HEK293T (cell line): ENCODE results near the gene HOXB6.

Source experiments
- CTCF ChIA-PET: fragments of 350-600 bp; formaldehyde crosslinking; extraction: SDS; loops from one replicate; lab custom pipeline; 2021; ENCODE audit warnings: antibody characterized with exemption, inconsistent platforms; lab: Yijun Ruan, JAX
- POLR2A ChIA-PET: fragments of 350-600 bp; formaldehyde crosslinking; extraction: SDS; loops from one replicate; lab custom pipeline; 2020; ENCODE audit warnings: antibody characterized with exemption, inconsistent platforms; lab: Yijun Ruan, JAX
- DNase-seq: peaks from one replicate; pipeline ENCODE4 v3.0.0; 2012; ENCODE audit warnings: mixed read lengths; ENCODE audit errors: extremely low spot score
- ARNT ChIP-seq: fragments of 450-650 bp; IDR thresholded peaks from 2 replicates; pipeline ENCODE4 v1.6.1; 2017; ENCODE audit warnings: mild to moderate bottlenecking
- BHLHE40 ChIP-seq: fragments of 450-650 bp; IDR thresholded peaks from 2 replicates; pipeline ENCODE4 v1.6.1; 2016; ENCODE audit warnings: mild to moderate bottlenecking, moderate library complexity, borderline replicate concordance
- CTBP1 ChIP-seq: fragments of 450-650 bp; IDR thresholded peaks from 2 replicates; pipeline ENCODE4 v1.6.1; 2016; ENCODE audit warnings: borderline replicate concordance
- ELF4 ChIP-seq: fragments of 450-650 bp; IDR thresholded peaks from 2 replicates; pipeline ENCODE4 v1.6.1; 2017; ENCODE audit warnings: antibody characterized with exemption
- FOXA1 ChIP-seq: fragments of 450-650 bp; IDR thresholded peaks from 2 replicates; pipeline ENCODE4 v1.6.1; 2016; ENCODE audit warnings: mild to moderate bottlenecking
- FOXK2 ChIP-seq: fragments of 450-650 bp; IDR thresholded peaks from 2 replicates; pipeline ENCODE4 v1.6.1; 2016; ENCODE audit warnings: mild to moderate bottlenecking
- FOXM1 ChIP-seq: fragments of 450-650 bp; IDR thresholded peaks from 2 replicates; pipeline ENCODE4 v1.6.1; 2017; ENCODE audit warnings: mild to moderate bottlenecking, borderline replicate concordance
- HDGF ChIP-seq: fragments of 450-650 bp; IDR thresholded peaks from 2 replicates; pipeline ENCODE4 v1.6.1; 2017; ENCODE audit warnings: antibody characterized with exemption, borderline replicate concordance
- L3MBTL2 ChIP-seq: fragments of 450-650 bp; conservative IDR thresholded peaks from 2 replicates; pipeline ENCODE4 v1.6.1; 2016; ENCODE audit warnings: mild to moderate bottlenecking
- LEF1 ChIP-seq: fragments of 450-650 bp; IDR thresholded peaks from 2 replicates; pipeline ENCODE4 v1.6.1; 2017; ENCODE audit warnings: mild to moderate bottlenecking, borderline replicate concordance
- NFRKB ChIP-seq: fragments of 450-650 bp; IDR thresholded peaks from 2 replicates; pipeline ENCODE4 v1.6.1; 2016; ENCODE audit warnings: mild to moderate bottlenecking, moderate library complexity
- SP1 ChIP-seq: fragments of 450-650 bp; IDR thresholded peaks from 2 replicates; pipeline ENCODE4 v1.6.1; 2017
- SUZ12 ChIP-seq: fragments of 450-650 bp; IDR thresholded peaks from 2 replicates; pipeline ENCODE4 v1.6.1; 2016; ENCODE audit warnings: mild to moderate bottlenecking
- TARDBP ChIP-seq: fragments of 450-650 bp; IDR thresholded peaks from 2 replicates; pipeline ENCODE4 v1.6.1; 2016
- ZNF384 ChIP-seq: fragments of 450-650 bp; IDR thresholded peaks from 2 replicates; pipeline ENCODE4 v1.6.1; 2016
- TF ChIP-seq, protein P1 (sequence below): fragments of 450-650 bp; IDR thresholded peaks from 2 replicates; pipeline ENCODE4 v1.6.1; 2016

HOXB6 gene

GRCh38 chr17:48565925-48566710 is 38.7 kb downstream of the HOXB6 start:
- DNase-seq: no peak
- CTCF ChIA-PET: interaction anchor here (1.8 kb wide), 1 partner anchor 65 kb away, joined by 8 read pairs; no protein-coding TSS in a partner anchor
- POLR2A ChIA-PET: interaction anchor here (1.2 to 3.0 kb wide), 5 partner anchors 9 to 22 kb away, joined by 4 to 12 read pairs (median 5); no protein-coding TSS in a partner anchor

GRCh38 chr17:48565022-48565554 is 39.7 kb downstream of the HOXB6 start:
- ChIA-PET POLR2A (no interaction called here), CTCF (no interaction called here)
- TF ChIP-seq HDGF: no peak
- no peak for TF ChIP-seq SUZ12
- TF ChIP-seq CTBP1: no peak
- no peak for TF ChIP-seq FOXM1
- TF ChIP-seq SP1: no peak
- TF ChIP-seq ELF4: no peak
- TF ChIP-seq ZNF384: no peak
- no peak for TF ChIP-seq TARDBP
- TF ChIP-seq L3MBTL2: no peak
- no peak for TF ChIP-seq BHLHE40
- no peak for TF ChIP-seq LEF1
- no peak for TF ChIP-seq FOXA1
- TF ChIP-seq NFRKB: no peak
- TF ChIP-seq ARNT: no peak
- TF ChIP-seq, protein P1, sequence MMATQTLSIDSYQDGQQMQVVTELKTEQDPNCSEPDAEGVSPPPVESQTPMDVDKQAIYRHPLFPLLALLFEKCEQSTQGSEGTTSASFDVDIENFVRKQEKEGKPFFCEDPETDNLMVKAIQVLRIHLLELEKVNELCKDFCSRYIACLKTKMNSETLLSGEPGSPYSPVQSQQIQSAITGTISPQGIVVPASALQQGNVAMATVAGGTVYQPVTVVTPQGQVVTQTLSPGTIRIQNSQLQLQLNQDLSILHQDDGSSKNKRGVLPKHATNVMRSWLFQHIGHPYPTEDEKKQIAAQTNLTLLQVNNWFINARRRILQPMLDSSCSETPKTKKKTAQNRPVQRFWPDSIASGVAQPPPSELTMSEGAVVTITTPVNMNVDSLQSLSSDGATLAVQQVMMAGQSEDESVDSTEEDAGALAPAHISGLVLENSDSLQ: no peak
- TF ChIP-seq FOXK2: no peak
- no peak for DNase-seq

More at GRCh38 chr17:48565925-48566710, 38.7 kb downstream of the HOXB6 start:
- TF ChIP-seq TARDBP: no peak
- TF ChIP-seq NFRKB: no peak
- no peak for TF ChIP-seq ZNF384
- no peak for TF ChIP-seq ARNT
- TF ChIP-seq FOXA1: no peak
- TF ChIP-seq SUZ12: no peak
- no peak for TF ChIP-seq L3MBTL2
- TF ChIP-seq BHLHE40: no peak
- no peak for TF ChIP-seq SP1
- no peak for TF ChIP-seq HDGF
- TF ChIP-seq FOXK2: no peak
- no peak for TF ChIP-seq FOXM1
- TF ChIP-seq, protein P1: no peak
- TF ChIP-seq CTBP1: no peak
- TF ChIP-seq ELF4: no peak
- no peak for TF ChIP-seq LEF1

- ChIA-PET CTCF (no interaction called here), POLR2A (no interaction called here)
- no peak for TF ChIP-seq BHLHE40
- TF ChIP-seq FOXA1: no peak
- no peak for TF ChIP-seq ARNT
- TF ChIP-seq SUZ12: no peak
- no peak for TF ChIP-seq HDGF
- TF ChIP-seq L3MBTL2: no peak
- no peak for TF ChIP-seq CTBP1
- TF ChIP-seq ELF4: no peak
- TF ChIP-seq NFRKB: no peak
- no peak for TF ChIP-seq FOXM1
- no peak for TF ChIP-seq TARDBP
- TF ChIP-seq ZNF384: no peak
- no peak for TF ChIP-seq SP1
- no peak for TF ChIP-seq FOXK2
- TF ChIP-seq, protein P1: no peak
- TF ChIP-seq LEF1: no peak
- no peak for DNase-seq
Measured at GRCh38 chr17:48564188-48565021, 40.4 kb downstream of the HOXB6 start.

- ChIA-PET POLR2A (interaction anchor here (0.9 to 2.3 kb wide), 2 partner anchors 16 to 24 kb away, joined by 4 to 9 read pairs; no protein-coding TSS in a partner anchor), CTCF (interaction anchor here (0.6 to 0.7 kb wide), 2 partner anchors 62 to 95 kb away, joined by 3 read pairs; no protein-coding TSS in a partner anchor)
- no peak for DNase-seq
- no peak for TF ChIP-seq CTBP1
- TF ChIP-seq SUZ12: no peak
- TF ChIP-seq HDGF: no peak
- no peak for TF ChIP-seq SP1
- TF ChIP-seq LEF1: no peak
- TF ChIP-seq BHLHE40: no peak
- no peak for TF ChIP-seq FOXM1
- TF ChIP-seq L3MBTL2: no peak
- TF ChIP-seq FOXA1: no peak
- TF ChIP-seq ARNT: no peak
- no peak for TF ChIP-seq ZNF384
- TF ChIP-seq TARDBP: no peak
Measured at GRCh38 chr17:48563867-48564187, 41.0 kb downstream of the HOXB6 start.

GRCh38 chr17:48563385-48563838 is 41.4 kb downstream of the HOXB6 start:
- TF ChIP-seq, protein P1: peak; percentile 89
- no peak for TF ChIP-seq BHLHE40
- POLR2A ChIA-PET: interaction anchor here (0.9 to 2.3 kb wide), 2 partner anchors 16 to 24 kb away, joined by 4 to 9 read pairs; no protein-coding TSS in a partner anchor
- CTCF ChIA-PET: interaction anchor here (0.6 to 0.7 kb wide), 2 partner anchors 62 to 95 kb away, joined by 3 read pairs; no protein-coding TSS in a partner anchor
- DNase-seq: no peak
